Measurements from ENCODE around the gene KCNIP1.
"Not testable (repeated sequence)": the region's sequence is repeated elsewhere in the genome, so short reads cannot be mapped to it uniquely, and the experiment has no call there.

KCNIP1 gene

GRCh38 chr5:170731052-170731451, 227.2 kb downstream of the KCNIP1 start:
- FAIRE-seq, result no peak

GRCh38 chr5:170732685-170733084, 228.9 kb downstream of the KCNIP1 start:
- FAIRE-seq, result no peak

GRCh38 chr5:170736966-170737365, 233.1 kb downstream of the KCNIP1 start:
- FAIRE-seq, result no peak

- FAIRE-seq, result no peak
These were observed 233.8 kb downstream of the KCNIP1 start for GRCh38 chr5:170737591-170737990.

- FAIRE-seq, result no peak
These were observed 235.0 kb downstream of the KCNIP1 start for GRCh38 chr5:170738840-170739239.

GRCh38 chr5:170739446-170739845, 235.6 kb downstream of the KCNIP1 start:
- no peak for FAIRE-seq

- no peak for FAIRE-seq
These were observed 236.9 kb downstream of the KCNIP1 start for GRCh38 chr5:170740551-170741205.

GRCh38 chr5:170741801-170742200, 238.0 kb downstream of the KCNIP1 start:
- no peak for FAIRE-seq

- FAIRE-seq, result no peak
These were observed 240.0 kb downstream of the KCNIP1 start for GRCh38 chr5:170743876-170744212.

GRCh38 chr5:170745481-170746071, 241.8 kb downstream of the KCNIP1 start:
- no peak for FAIRE-seq

- FAIRE-seq, result no peak
These were observed 242.5 kb downstream of the KCNIP1 start for GRCh38 chr5:170746075-170746960.

- FAIRE-seq, result no peak
These were observed 243.1 kb downstream of the KCNIP1 start for GRCh38 chr5:170746961-170747340.

GRCh38 chr5:170747357-170747756, 243.5 kb downstream of the KCNIP1 start:
- no peak for FAIRE-seq

GRCh38 chr5:170747851-170748250, 244.0 kb downstream of the KCNIP1 start:
- FAIRE-seq, result no peak

- no peak for FAIRE-seq
These were observed 245.2 kb downstream of the KCNIP1 start for GRCh38 chr5:170748951-170749471.

GRCh38 chr5:170749911-170750431, 246.2 kb downstream of the KCNIP1 start:
- FAIRE-seq, result no peak

GRCh38 chr5:170750791-170751190, 247.0 kb downstream of the KCNIP1 start:
- FAIRE-seq, result no peak

- FAIRE-seq, result no peak
These were observed 247.8 kb downstream of the KCNIP1 start for GRCh38 chr5:170751631-170752030.

- no peak for FAIRE-seq
These were observed 248.7 kb downstream of the KCNIP1 start for GRCh38 chr5:170752257-170753215.

GRCh38 chr5:170753311-170753710, 249.5 kb downstream of the KCNIP1 start:
- no peak for FAIRE-seq

- not testable (repeated sequence) for FAIRE-seq
These were observed 250.7 kb downstream of the KCNIP1 start for GRCh38 chr5:170754508-170754907.
